Activated CD8-positive, alpha-beta memory T cell treated with anti-CD3 and anti-CD28 coated beads for 36 hours (primary cell): Measurements from ENCODE around the gene GYS1. TPM values are rescaled to one million over a fixed set of nuclear protein-coding genes. Genes with fewer than 3 reads are reported as not detected.

Source experiments
- CTCF ChIA-PET: fragments of 350-600 bp; sonication (Branson Sonifier 250); formaldehyde crosslinking; loops from one replicate; lab custom pipeline; 2021; ENCODE audit warnings: antibody characterized with exemption; lab: Charles Lee
- POLR2A ChIA-PET: fragments of 350-600 bp; sonication (Branson Sonifier 250); formaldehyde crosslinking; loops from one replicate; lab custom pipeline; 2021; ENCODE audit warnings: antibody characterized with exemption; lab: Charles Lee
- total RNA-seq, 2 experiments: library from RNA; stranded (reverse); gene quantifications; one replicate each; pipeline ENCODE4 v1.2.3, GENCODE V29; 2021

The GYS1 gene
- total RNA-seq, 2 experiments from 2014 or later, result 50.8 to 54.7 TPM

DNA sequence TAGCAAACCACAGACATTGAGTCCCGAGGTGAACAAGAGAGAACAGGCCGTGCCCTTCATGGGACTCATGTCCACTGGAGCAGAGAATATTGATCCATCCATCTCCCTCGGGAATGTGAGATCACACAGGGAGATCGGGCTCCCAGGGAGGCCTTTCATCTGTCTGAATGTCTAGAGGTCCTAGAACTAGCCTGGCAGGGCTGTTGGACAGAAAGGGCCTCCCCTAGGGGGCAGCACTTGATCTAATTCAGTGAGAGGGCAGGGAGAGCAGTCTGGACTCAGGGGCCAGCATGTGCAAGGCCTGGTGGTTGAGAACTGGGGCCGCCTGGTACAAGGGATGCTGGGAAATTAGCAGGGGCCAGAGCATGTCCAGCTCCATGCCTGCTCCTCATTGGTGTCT lies 4.9 kb upstream of the GYS1 start:
- POLR2A ChIA-PET, result interaction anchor here (0.7 kb wide), 1 partner anchor 93 kb away, joined by 6 read pairs; no protein-coding TSS in a partner anchor
- CTCF ChIA-PET, result interaction anchor here (0.6 to 2.3 kb wide), 5 partner anchors 11 to 682 kb away, joined by 3 to 12 read pairs (median 4); no protein-coding TSS in a partner anchor

DNA sequence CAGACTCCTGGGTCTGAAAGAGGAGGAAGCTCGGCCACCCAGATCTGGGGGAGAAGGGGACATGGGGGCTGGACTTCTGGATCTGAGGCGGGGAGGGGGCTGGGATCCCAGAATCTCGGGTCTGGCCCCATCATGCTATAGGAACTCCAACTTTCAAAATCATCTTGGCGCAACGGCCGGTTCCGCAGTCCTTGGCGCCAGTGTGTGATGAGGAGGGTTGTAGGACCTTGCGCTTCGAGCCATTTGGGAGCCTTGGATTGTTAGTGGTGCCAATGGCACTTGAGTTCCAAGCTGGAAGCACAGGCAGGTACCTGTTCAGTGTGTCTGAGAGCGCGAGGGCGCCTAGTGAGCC lies 902 bp upstream of the GYS1 start:
- ChIA-PET CTCF (interaction anchor here (0.7 to 3.3 kb wide), 13 partner anchors 17 to 348 kb away, joined by 3 to 24 read pairs (median 3); partner anchors contain the start of genes CA11, CGB7, FTL and NUCB1), POLR2A (interaction anchor here (0.6 to 2.1 kb wide), 3 partner anchors 32 to 249 kb away, joined by 3 to 9 read pairs (median 7); no protein-coding TSS in a partner anchor)

DNA sequence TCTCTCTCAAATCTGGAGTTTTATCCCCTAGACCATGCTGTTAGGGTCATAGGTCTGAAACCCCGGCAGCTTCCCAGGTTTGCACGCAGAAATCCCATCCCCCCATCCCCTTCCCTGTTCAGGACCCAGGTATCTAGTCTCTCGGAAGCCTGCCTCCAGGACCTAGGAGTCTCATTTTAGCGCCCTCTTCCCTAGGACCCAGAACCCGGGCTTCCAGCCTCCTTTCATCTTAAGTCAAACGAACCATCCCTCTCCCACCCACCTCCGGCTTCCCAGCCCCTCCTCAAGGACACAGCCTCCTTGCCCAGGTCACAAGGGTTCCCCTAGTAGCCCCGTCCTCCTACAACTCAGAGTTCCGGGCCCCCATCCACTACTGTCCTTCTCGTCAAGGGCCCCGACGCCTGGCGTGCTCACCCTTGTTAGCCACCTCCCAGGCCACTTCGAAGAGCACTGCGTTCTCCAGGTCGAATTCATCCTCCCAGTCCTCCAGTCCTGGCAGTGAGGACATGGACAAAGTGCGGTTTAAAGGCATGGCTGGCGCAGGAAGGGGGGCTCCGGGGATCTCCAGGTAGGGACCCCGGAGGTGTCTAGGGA lies 431 bp downstream of the GYS1 start:
- ChIA-PET CTCF (interaction anchor here (0.9 to 3.3 kb wide), 16 partner anchors 9 to 197 kb away, joined by 3 to 24 read pairs (median 4); partner anchors contain the start of genes FTL and PPFIA3), POLR2A (interaction anchor here (0.6 to 2.1 kb wide), 6 partner anchors 14 to 121 kb away, joined by 3 to 7 read pairs (median 6); partner anchors contain the start of genes BAX and PPP1R15A)

DNA sequence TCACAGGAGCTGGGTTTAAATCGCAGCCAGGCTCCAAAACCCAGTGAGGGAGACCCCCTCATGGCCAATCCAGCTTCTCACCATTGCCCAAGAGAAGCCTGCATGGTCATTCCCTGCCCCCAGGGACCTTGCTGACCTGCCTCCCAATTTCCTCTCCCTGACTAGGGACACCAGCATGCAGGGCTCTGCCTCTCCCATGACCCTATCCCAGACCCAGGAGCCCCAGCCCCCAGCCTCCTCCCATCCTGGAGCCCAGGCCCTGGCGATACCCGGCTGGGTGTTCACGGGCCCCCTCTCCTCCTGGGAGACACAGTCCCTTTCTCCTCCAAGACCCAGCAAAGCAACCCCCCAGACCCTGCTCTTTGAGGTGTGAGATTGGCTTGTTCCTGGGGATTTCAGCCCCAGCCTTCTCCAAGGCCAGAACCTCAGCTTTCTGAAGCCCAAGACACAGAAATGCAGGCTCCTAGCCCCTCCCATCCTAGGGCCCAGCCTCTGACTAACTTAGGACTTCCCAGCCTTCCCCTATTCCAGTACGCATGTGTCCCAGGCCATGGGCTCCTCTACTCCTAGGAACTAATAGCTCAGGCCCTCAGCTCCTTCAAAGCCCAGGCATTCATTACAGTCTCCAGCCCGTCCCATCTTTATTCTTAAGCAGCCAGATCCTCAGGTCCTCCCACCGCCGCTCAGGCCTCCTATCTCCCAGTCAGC lies 1.1 kb downstream of the GYS1 start:
- CTCF ChIA-PET, result interaction anchor here (0.9 to 3.3 kb wide), 6 partner anchors 16 to 128 kb away, joined by 3 to 24 read pairs (median 3); partner anchors contain the start of genes FTL and PPFIA3

DNA sequence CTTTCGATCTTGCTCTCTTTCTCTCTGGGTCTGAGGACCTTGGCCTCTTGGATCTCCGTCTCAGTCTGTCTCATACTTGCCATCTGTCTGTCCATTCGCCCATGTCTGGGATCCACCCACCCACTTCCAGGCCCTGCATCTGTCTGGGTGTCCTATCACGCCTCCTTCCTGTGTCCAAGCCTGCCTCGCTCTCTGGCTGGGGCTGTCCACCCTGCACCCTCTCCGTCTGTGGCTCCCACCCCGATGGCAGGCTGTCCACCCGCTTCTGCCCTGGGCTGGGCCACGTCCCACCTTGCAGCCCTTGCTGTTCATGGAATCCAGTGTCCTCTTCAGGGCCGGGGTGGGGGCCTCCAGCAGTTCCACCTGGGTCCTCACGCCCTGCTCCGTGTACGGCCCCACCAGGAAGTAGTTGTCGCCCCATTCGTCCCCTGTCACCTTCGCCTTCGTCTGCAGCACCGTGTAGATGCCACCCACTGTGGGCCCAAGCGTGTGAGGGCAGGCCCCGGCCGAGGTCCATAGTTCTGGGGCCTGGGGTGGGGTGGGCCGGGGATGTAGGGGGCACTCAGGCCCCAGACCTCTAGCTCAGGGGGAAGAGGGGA lies 2.0 kb downstream of the GYS1 start:
- POLR2A ChIA-PET, result no interaction called here
- CTCF ChIA-PET, result interaction anchor here (0.5 to 3.3 kb wide), 4 partner anchors 20 to 32 kb away, joined by 3 to 24 read pairs (median 6); partner anchors contain the start of gene FTL

More for the DNA sequence above, 1.1 kb downstream of the GYS1 start:
- POLR2A ChIA-PET, result interaction anchor here (0.6 to 1.6 kb wide), 3 partner anchors 13 to 120 kb away, joined by 3 to 7 read pairs (median 7); partner anchors contain the start of gene PPP1R15A

DNA sequence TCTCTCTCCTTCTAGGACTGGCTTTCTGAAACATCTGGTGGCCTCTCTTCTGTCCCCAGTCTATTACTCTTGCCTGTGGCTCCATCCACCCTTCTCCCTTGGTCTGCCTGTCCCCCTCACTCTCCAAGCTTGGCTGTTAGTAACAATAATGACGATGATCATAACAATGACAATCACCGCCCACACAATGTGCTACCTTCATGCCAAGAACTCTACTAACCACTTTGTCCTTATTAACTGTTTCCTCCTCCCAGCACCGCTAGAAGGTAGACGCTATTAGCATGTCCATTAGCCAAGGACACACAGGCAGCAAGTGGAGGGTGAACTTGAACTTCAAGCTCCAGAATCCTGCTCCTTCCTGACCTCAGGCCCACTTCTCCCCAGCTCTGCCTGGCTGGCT lies 2.7 kb downstream of the GYS1 start:
- ChIA-PET POLR2A (no interaction called here), CTCF (interaction anchor here (0.5 to 1.6 kb wide), 2 partner anchors 19 to 31 kb away, joined by 3 to 7 read pairs; no protein-coding TSS in a partner anchor)

DNA sequence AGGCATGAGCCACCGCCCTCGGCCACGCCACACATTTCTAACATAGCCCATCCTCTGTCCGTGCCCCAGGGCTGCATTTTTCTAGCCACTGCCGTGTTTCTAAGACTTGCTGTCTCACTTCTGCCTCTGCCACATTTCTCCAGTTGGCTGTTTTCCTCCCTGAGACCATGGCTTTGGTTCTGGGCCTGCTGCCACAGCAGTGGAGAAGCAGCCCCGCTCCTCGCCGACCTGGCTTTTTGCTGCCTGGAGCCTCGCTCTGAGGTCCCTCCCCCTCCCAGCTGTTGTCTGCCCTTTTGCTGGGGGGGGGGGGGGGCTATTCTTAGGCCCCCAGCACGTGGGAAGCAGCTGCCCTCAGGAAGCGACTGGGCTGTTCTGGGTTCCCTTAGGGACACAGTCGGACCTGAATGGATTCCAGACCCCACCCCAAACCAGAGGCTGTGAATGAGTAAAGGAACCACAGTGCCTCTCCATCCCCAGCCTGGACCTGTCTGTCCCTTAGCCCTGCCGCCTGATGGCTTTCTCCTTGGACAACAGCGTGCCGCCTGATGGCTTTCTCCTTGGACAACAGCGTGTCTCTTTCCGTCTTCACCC lies 3.3 kb downstream of the GYS1 start:
- POLR2A ChIA-PET, result no interaction called here
- CTCF ChIA-PET, result interaction anchor here (1.6 kb wide), 1 partner anchor 19 kb away, joined by 7 read pairs; no protein-coding TSS in a partner anchor

DNA sequence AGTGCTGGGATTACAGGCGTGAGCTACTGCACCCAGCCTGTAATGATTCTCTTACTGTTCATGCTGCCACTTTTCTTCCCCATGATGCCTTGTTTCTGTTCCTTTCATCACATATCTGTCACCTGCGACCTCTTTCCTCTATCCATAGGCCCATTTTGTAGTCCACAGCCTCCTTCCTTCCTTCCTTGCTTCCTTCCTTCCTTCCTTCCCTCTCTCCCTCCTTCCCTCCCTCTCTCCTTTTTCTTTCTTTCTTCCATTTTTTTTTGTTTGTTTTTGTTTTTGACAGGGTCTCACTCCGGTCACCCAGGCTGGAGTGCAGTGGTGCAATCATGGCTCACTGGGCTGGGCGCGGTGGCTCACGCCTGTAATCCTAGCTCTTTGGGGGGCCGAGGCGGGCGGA lies 4.2 kb downstream of the GYS1 start:
- ChIA-PET POLR2A (no interaction called here), CTCF (no interaction called here)

DNA sequence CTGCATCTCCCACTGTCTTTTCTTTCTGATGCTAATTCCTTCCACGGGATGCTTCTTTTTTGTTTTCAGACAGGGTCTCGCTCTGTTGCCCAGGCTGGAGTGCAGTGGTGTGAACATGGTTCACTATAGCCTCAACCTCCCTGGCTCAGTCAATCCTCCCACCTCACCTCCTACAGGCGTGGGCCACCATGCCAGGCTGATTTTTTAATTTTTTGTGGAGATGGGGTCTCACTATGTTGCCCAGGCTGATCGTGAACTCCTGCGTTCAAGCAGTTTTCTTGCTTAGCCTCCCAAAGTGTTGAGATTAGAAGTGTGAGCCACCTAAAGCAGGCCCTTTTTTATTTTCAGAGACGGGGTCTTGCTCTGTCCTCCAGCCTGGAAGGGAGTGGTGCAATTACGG lies 4.8 kb downstream of the GYS1 start:
- ChIA-PET CTCF (interaction anchor here (1.1 kb wide), 1 partner anchor 10 kb away, joined by 3 read pairs; no protein-coding TSS in a partner anchor), POLR2A (no interaction called here)

DNA sequence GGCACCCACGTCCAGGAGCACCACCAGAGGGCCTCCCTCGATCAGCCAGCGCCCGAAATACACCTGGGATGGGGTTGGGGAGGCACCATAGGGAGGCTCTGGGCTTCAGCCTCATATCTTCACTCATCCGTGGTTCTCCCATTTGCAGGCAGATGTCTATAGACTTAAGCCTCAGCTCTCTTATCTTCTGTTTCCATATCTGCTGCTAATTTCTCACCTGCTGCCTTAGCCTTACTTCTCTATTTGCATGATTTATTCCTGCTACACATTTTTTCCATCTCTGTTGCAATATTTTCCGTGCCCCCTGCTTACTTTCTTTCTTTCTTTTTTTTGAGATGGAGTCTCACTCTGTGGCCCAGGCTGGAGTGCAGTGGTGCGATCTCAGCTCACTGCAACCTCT lies 5.8 kb downstream of the GYS1 start:
- CTCF ChIA-PET, result interaction anchor here (0.6 to 1.1 kb wide), 2 partner anchors 10 to 1717 kb away, joined by 3 read pairs; no protein-coding TSS in a partner anchor
- POLR2A ChIA-PET, result no interaction called here

DNA sequence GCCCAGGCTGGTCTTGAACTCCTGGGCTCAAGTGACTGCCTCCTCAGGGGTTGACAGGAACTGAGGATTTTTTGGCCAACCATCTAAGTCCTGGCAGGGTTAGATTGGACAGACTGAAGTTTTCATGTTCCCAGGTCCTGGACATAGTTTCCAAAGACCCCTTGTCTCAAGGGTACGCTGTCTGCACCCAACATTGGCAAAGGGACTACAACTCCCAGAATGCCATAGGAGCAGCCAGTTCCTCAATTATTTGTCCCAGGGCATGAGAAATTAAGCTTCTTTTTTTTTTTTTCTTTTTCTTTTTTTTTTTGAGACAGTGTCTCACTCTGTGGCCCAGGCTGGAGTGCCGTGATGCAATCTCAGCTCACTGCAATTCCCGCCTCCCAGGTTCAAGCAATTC lies 6.9 kb downstream of the GYS1 start:
- CTCF ChIA-PET, result no interaction called here
- POLR2A ChIA-PET, result no interaction called here

DNA sequence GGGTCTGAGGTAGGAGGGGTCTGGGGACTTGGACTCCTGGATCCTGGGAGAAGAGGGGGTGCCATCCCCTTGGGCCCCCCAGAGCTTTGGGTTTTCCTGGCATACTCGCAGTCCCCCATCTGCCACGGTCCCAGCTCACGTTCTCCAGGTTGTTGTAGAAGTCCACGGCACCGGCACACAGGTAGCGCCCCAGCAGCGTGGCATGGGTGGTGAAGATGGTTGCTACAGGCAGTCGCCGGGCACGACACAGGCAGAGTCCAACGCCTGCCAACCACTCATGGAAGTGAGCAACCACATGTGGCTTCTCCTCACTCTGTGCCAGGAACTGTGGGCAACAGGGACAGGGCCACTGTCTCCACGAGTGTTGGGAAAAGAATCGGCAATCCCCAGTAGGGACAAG lies 7.4 kb downstream of the GYS1 start:
- POLR2A ChIA-PET, result no interaction called here
- CTCF ChIA-PET, result no interaction called here

DNA sequence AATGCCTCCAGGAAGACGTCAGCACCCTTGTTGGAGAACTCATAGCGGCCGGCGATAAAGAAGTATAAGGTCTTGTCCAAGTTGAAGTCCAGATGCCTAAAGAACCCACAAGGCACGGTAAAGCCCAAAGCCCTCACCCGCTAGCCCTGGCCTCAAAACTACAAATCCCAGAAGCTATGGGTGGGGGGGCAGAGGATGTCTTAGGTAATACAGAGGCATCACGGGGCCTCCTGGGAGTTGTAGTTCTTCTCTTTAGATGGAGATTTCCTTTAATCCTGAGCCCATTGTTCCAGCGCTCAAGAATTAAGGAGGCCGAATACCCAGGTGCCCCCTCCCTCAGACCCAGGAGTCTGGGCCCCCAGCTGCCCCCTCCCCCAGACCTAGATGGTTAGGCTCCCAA lies 10.8 kb downstream of the GYS1 start:
- POLR2A ChIA-PET, result no interaction called here

DNA sequence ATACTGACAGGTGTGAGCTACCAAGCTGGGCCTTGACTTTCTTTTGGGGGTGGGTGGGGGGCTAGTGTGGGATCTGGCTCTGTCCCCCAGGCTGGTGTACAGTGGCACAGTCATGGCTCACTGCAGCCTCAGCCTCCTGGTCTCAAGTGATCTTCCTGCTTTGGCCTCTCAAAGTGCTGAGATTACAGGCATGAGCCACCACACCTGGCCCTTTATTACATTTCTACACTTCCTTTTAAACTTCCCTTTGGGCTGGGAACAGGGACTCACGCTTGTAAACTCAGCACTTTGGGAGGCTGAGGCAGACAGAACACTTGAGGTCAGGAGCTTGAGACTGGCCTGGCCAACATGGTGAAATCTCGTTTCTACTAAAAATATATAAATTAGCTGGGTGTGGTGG lies 16.0 kb downstream of the GYS1 start:
- CTCF ChIA-PET, result interaction anchor here (1.2 to 1.7 kb wide), 4 partner anchors 10 to 16 kb away, joined by 3 to 7 read pairs (median 4); partner anchors contain the start of genes GYS1 and RUVBL2
- POLR2A ChIA-PET, result interaction anchor here (0.7 to 1.1 kb wide), 2 partner anchors 15 to 105 kb away, joined by 4 to 7 read pairs; partner anchors contain the start of gene PPP1R15A

More for the DNA sequence above, 10.8 kb downstream of the GYS1 start:
- CTCF ChIA-PET, result no interaction called here

DNA sequence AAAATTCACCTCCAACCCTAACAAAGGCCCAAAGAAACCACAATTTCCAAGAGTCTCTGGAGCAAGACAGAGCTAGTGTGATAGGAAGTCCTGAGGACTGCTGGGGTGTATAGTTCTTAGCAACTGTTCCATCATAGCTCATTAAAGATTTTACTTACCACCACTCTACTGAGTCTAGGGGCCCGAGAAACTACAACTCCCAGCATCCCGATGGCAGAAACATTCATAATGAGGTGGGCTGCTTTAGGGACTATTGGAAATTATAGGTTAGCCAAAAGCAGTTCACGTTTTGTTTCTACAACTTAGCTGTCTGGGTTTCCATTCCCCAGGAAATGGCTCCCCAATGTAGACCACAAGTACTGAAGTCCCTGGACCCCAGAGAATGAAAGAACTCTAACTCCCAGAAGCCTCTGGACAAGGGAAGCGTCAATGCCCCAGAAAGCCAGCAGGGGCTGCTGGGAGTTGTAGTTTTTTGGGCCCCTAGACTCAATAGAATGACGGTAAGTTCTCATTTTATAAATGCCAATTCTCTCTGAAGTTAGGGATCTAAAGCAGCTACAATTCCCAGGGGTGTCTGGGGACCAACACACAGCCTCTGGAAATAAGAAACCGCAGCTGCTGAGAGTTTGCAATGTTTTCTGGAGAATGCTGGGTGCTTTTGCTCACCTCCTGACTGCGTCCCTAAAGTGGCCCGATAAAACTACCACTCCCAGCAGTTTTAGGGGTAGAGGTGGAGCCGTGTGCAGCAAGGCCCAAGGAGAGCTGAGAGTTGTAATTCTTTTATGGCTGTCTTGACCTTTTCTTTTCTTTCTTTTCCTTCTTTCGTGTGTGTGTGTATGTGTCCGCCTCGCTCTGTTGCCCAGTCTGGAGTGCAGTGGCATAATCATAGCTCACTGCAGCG lies 16.9 kb downstream of the GYS1 start:
- ChIA-PET POLR2A (interaction anchor here (0.7 to 1.1 kb wide), 2 partner anchors 14 to 104 kb away, joined by 4 to 7 read pairs; partner anchors contain the start of gene PPP1R15A), CTCF (interaction anchor here (1.3 to 1.7 kb wide), 3 partner anchors 9 to 17 kb away, joined by 3 to 7 read pairs (median 4); partner anchors contain the start of genes GYS1 and RUVBL2)

DNA sequence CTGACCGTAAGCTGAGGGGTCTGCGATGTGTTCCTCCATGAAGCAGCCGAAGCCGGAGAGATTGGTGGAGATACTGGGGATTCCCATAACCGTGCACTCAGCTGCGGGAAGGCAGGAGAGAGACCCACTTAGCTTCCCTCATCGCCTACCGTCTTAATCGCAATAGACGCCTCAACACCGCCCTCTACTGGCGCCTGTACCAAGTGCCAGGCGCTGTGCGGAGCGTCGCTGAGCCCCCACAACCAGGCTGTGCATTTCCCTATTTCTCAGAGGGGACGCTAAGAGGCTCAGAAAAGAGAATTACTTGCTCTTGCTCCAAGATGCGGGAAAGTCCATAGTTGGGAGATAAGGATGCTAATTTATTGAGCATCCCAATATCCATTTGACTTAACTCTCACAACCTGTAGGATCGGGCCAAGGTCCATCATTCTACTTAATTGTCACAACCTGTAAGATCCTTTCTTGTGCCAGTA lies 22.1 kb downstream of the GYS1 start:
- ChIA-PET CTCF (interaction anchor here (0.7 to 2.2 kb wide), 26 partner anchors 9 to 296 kb away, joined by 3 to 13 read pairs (median 5); partner anchors contain the start of genes BAX, DHDH, GYS1 and HSD17B14), POLR2A (interaction anchor here (0.6 kb wide), 2 partner anchors 9 to 46 kb away, joined by 4 to 9 read pairs; no protein-coding TSS in a partner anchor)
